SK-N-SH (cell line): ENCODE measurements around the gene LAPTM4A.
"Not testable (repeated sequence)": the region's sequence is repeated elsewhere in the genome, so short reads cannot be mapped to it uniquely, and the experiment has no call there.

Experiments used
- ELF1 ChIP-seq: IDR thresholded peaks from 2 replicates; pipeline ENCODE4 v1.4.0; 2012
- JUND ChIP-seq: IDR thresholded peaks from 2 replicates; pipeline ENCODE4 v1.4.0; 2012
- POLR2AphosphoS5 ChIP-seq: IDR thresholded peaks from 2 replicates; pipeline ENCODE4 v1.6.1; 2012; ENCODE audit warnings: low read depth, low read length
- TF ChIP-seq, protein P1 (sequence below): fragments of 200-600 bp; sonication (generic); IDR thresholded peaks from 2 replicates; pipeline ENCODE4 v1.6.1; 2017; ENCODE audit warnings: antibody characterized with exemption, mild to moderate bottlenecking, moderate library complexity
- TF ChIP-seq, protein P2 (sequence below): IDR thresholded peaks from 2 replicates; pipeline ENCODE4 v1.4.0; 2012; ENCODE audit warnings: low read depth, borderline replicate concordance

DNA sequence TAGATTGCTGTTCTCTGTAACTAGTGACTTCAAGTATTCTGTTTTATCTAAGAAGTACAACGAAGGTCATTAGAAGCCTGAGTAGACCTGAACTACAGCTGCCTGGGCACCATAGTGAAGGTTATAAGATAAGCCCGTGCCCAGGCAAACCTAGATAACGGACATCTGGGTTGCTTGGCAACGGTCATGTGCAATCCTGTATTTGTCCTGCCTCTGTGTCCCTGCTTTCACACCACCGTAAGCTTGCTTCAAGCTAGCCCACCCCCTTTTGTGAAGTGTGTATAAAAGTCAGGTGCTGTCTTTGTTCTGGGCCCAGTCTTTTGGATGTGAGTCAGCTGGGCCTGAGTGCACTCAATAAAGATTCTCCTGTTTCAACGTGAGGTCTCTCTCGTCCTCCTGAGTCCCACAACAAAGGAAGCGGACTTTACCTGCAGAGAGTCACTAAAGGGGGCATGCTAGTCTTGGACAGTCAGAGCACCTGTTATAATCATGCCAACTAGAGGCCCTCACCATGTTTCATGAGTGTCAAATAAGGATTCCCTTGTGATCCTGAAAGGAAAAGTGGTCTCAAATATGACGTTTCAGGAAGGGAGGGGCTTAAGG is 22.7 kb upstream of the LAPTM4A start:
- not testable (repeated sequence) for TF ChIP-seq POLR2AphosphoS5, JUND, ELF1
- TF ChIP-seq, protein P1, sequence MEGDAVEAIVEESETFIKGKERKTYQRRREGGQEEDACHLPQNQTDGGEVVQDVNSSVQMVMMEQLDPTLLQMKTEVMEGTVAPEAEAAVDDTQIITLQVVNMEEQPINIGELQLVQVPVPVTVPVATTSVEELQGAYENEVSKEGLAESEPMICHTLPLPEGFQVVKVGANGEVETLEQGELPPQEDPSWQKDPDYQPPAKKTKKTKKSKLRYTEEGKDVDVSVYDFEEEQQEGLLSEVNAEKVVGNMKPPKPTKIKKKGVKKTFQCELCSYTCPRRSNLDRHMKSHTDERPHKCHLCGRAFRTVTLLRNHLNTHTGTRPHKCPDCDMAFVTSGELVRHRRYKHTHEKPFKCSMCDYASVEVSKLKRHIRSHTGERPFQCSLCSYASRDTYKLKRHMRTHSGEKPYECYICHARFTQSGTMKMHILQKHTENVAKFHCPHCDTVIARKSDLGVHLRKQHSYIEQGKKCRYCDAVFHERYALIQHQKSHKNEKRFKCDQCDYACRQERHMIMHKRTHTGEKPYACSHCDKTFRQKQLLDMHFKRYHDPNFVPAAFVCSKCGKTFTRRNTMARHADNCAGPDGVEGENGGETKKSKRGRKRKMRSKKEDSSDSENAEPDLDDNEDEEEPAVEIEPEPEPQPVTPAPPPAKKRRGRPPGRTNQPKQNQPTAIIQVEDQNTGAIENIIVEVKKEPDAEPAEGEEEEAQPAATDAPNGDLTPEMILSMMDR, result not testable (repeated sequence)
- TF ChIP-seq, protein P2, sequence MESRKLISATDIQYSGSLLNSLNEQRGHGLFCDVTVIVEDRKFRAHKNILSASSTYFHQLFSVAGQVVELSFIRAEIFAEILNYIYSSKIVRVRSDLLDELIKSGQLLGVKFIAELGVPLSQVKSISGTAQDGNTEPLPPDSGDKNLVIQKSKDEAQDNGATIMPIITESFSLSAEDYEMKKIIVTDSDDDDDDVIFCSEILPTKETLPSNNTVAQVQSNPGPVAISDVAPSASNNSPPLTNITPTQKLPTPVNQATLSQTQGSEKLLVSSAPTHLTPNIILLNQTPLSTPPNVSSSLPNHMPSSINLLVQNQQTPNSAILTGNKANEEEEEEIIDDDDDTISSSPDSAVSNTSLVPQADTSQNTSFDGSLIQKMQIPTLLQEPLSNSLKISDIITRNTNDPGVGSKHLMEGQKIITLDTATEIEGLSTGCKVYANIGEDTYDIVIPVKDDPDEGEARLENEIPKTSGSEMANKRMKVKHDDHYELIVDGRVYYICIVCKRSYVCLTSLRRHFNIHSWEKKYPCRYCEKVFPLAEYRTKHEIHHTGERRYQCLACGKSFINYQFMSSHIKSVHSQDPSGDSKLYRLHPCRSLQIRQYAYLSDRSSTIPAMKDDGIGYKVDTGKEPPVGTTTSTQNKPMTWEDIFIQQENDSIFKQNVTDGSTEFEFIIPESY, result not testable (repeated sequence)
